ENCODE measurements around the gene ABHD14A. TPM values are rescaled to one million over a fixed set of nuclear protein-coding genes. Genes with fewer than 3 reads are reported as not detected.
"Not testable (repeated sequence)": the region's sequence is repeated elsewhere in the genome, so short reads cannot be mapped to it uniquely, and the experiment has no call there.

ABHD14A gene
- total RNA-seq, 1 donor from 2014 or later: 5.4 TPM

- Mint-ChIP-seq H3K4me3 (ENCODE audit: unreplicated experiment) (no peak overlapping the region), H3K27me3 (ENCODE audit: unreplicated experiment) (peaks cover 5% of the 10 kb centered on the region), H3K36me3 (ENCODE audit: low read depth, unreplicated experiment) (peaks cover 8% of the 10 kb centered on the region), H3K4me1 (ENCODE audit: unreplicated experiment) (peaks cover 9% of the 10 kb centered on the region), H3K27ac (ENCODE audit: unreplicated experiment) (no peak overlapping the region), H3K9me3 (ENCODE audit: unreplicated experiment) (no peaks in the 10 kb centered on the region)
- no peak for DNase-seq (ENCODE audit: low spot score)
- TF ChIP-seq CTCF (IDR thresholded peaks at IDR 0.05; ENCODE audit: unreplicated experiment): no peak
Measured at GRCh38 chr3:51988286-51989146, 13.7 kb downstream of the ABHD14A start.

- H3K36me3 Mint-ChIP-seq (ENCODE audit: low read depth, unreplicated experiment): peaks cover 17% of the 10 kb centered on the region
Measured at GRCh38 chr3:51990501-51990971, 15.7 kb downstream of the ABHD14A start.

GRCh38 chr3:51992017-51992682, 17.3 kb downstream of the ABHD14A start:
- H3K4me3 Mint-ChIP-seq (ENCODE audit: unreplicated experiment): peak overlapping the region; percentile 65
- DNase-seq (ENCODE audit: low spot score): no peak
- peaks cover 17% of the 10 kb centered on the region for H3K36me3 Mint-ChIP-seq (ENCODE audit: low read depth, unreplicated experiment)
- no peaks in the 10 kb centered on the region for H3K9me3 Mint-ChIP-seq (ENCODE audit: unreplicated experiment)
- no peak for TF ChIP-seq CTCF (IDR thresholded peaks at IDR 0.05; ENCODE audit: unreplicated experiment)
- peaks cover 24% of the 10 kb centered on the region for H3K4me1 Mint-ChIP-seq (ENCODE audit: unreplicated experiment)
- H3K27me3 Mint-ChIP-seq (ENCODE audit: unreplicated experiment): peaks cover 9% of the 10 kb centered on the region
- no peak overlapping the region for H3K27ac Mint-ChIP-seq (ENCODE audit: unreplicated experiment)

More at GRCh38 chr3:51990501-51990971, 15.7 kb downstream of the ABHD14A start:
- not testable (repeated sequence) for H3K9me3 Mint-ChIP-seq (ENCODE audit: unreplicated experiment); H3K4me3 Mint-ChIP-seq (ENCODE audit: unreplicated experiment); DNase-seq (ENCODE audit: low spot score); H3K27ac Mint-ChIP-seq (ENCODE audit: unreplicated experiment); H3K27me3 Mint-ChIP-seq (ENCODE audit: unreplicated experiment)
- H3K4me1 Mint-ChIP-seq (ENCODE audit: unreplicated experiment): peaks cover 20% of the 10 kb centered on the region

- H3K27ac Mint-ChIP-seq (ENCODE audit: unreplicated experiment); H3K9me3 Mint-ChIP-seq (ENCODE audit: unreplicated experiment); DNase-seq (ENCODE audit: low spot score); H3K4me3 Mint-ChIP-seq (ENCODE audit: unreplicated experiment): not testable (repeated sequence)
- peaks cover 29% of the 10 kb centered on the region for H3K4me1 Mint-ChIP-seq (ENCODE audit: unreplicated experiment)
- H3K27me3 Mint-ChIP-seq (ENCODE audit: unreplicated experiment): peaks cover 12% of the 10 kb centered on the region
- peaks cover 17% of the 10 kb centered on the region for H3K36me3 Mint-ChIP-seq (ENCODE audit: low read depth, unreplicated experiment)
Measured at GRCh38 chr3:51993657-51994056, 18.8 kb downstream of the ABHD14A start.

- peaks cover 17% of the 10 kb centered on the region for H3K36me3 Mint-ChIP-seq (ENCODE audit: low read depth, unreplicated experiment)
- H3K9me3 Mint-ChIP-seq (ENCODE audit: unreplicated experiment): no peaks in the 10 kb centered on the region
- H3K4me3 Mint-ChIP-seq (ENCODE audit: unreplicated experiment): peak overlapping the region; percentile 98
- DNase-seq (ENCODE audit: low spot score): no peak
- peak overlapping the region; percentile 80 for H3K27ac Mint-ChIP-seq (ENCODE audit: unreplicated experiment)
- peaks cover 24% of the 10 kb centered on the region for H3K4me1 Mint-ChIP-seq (ENCODE audit: unreplicated experiment)
- peaks cover 10% of the 10 kb centered on the region for H3K27me3 Mint-ChIP-seq (ENCODE audit: unreplicated experiment)
- no peak for TF ChIP-seq CTCF (IDR thresholded peaks at IDR 0.05; ENCODE audit: unreplicated experiment)
Measured at GRCh38 chr3:51994530-51994929, 19.7 kb downstream of the ABHD14A start.
